Measurements from ENCODE around the gene PIP5K1C.

GRCh38 chr19:3667037-3667638 lies 33.1 kb downstream of the PIP5K1C start:
- TF ChIP-seq CTCF (conservative IDR thresholded peaks at IDR 0.05; ENCODE audit: low read depth, low read length) = no peak
- TF ChIP-seq EZH2 (IDR thresholded peaks at IDR 0.05; ENCODE audit: borderline replicate concordance, low read depth, low read length, poor library complexity, severe bottlenecking) = no peak
